ENCODE results near the gene CWF19L1.

GRCh38 chr10:100291356-100291755 lies 23.9 kb upstream of the CWF19L1 start:
- TF ChIP-seq CREB5 (CRISPR knock-in tag; IDR thresholded peaks at IDR 0.05; ENCODE audit: low read depth) (no peak), ARNTL (CRISPR knock-in tag; IDR thresholded peaks at IDR 0.05; ENCODE audit: borderline replicate concordance, low read depth) (no peak), PATZ1 (CRISPR knock-in tag; IDR thresholded peaks at IDR 0.05; ENCODE audit: borderline replicate concordance) (no peak), ZFP3 (CRISPR knock-in tag; IDR thresholded peaks at IDR 0.05) (no peak), ZNF565 (CRISPR knock-in tag; conservative IDR thresholded peaks at IDR 0.05; ENCODE audit: low read depth) (no peak)
